ENCODE data around the gene FXYD3.

DNA sequence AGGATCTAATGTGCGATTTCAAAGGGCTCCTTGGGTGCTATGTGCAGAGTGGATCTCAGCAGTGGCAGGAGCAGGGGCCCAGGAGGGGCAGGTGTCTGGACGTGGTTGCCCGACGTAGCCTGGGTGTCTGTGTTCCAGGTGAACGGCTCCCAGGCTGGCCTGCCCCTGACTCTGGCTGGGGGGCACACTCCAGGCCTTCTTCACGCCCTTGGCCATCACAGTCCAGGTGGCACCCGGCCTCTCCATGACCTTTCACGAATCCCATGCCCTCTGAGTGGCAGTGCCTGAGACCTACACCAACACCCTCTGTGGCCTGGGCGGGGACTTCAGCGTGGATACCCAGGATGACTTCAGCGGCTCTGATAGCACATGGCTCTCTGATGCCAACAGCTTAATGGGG, 11.3 kb upstream of the FXYD3 start:
- TF ChIP-seq EP300 (conservative IDR thresholded peaks at IDR 0.05; ENCODE audit: poor library complexity, severe bottlenecking) (no peak), EZH2 (IDR thresholded peaks at IDR 0.05; ENCODE audit: borderline replicate concordance, insufficient read depth, low read length, poor library complexity, severe bottlenecking) (no peak), RAD21 (conservative IDR thresholded peaks at IDR 0.05) (no peak), SMC3 (conservative IDR thresholded peaks at IDR 0.05; ENCODE audit: poor library complexity) (no peak), POLR2AphosphoS5 (IDR thresholded peaks at IDR 0.05) (no peak), REST (IDR thresholded peaks at IDR 0.05; ENCODE audit: borderline replicate concordance) (no peak), MXI1 (conservative IDR thresholded peaks at IDR 0.05; ENCODE audit: poor library complexity, severe bottlenecking) (no peak)
- TF ChIP-seq, protein P1, sequence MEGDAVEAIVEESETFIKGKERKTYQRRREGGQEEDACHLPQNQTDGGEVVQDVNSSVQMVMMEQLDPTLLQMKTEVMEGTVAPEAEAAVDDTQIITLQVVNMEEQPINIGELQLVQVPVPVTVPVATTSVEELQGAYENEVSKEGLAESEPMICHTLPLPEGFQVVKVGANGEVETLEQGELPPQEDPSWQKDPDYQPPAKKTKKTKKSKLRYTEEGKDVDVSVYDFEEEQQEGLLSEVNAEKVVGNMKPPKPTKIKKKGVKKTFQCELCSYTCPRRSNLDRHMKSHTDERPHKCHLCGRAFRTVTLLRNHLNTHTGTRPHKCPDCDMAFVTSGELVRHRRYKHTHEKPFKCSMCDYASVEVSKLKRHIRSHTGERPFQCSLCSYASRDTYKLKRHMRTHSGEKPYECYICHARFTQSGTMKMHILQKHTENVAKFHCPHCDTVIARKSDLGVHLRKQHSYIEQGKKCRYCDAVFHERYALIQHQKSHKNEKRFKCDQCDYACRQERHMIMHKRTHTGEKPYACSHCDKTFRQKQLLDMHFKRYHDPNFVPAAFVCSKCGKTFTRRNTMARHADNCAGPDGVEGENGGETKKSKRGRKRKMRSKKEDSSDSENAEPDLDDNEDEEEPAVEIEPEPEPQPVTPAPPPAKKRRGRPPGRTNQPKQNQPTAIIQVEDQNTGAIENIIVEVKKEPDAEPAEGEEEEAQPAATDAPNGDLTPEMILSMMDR (IDR thresholded peaks at IDR 0.05; ENCODE audit: poor library complexity, severe bottlenecking): no peak
